A673 (cell line): ENCODE results near the gene SLC17A2.

Source experiments
- CTCF ChIP-seq: fragments of 300-800, 200-600 bp; sonication (generic); conservative IDR thresholded peaks from 2 replicates; pipeline ENCODE4 v1.5.1; 2017; ENCODE audit warnings: low read depth, mild to moderate bottlenecking, antibody characterized with exemption, low read length, moderate library complexity, mixed read lengths
- EZH2 ChIP-seq: fragments of 200-600 bp; sonication (generic); IDR thresholded peaks from 2 replicates; pipeline ENCODE4 v1.6.1; 2017; ENCODE audit warnings: borderline replicate concordance, low read depth, mild to moderate bottlenecking, mixed read lengths, antibody characterized with exemption, low read length; ENCODE audit not compliant: poor library complexity, severe bottlenecking

- no peak for TF ChIP-seq CTCF
- TF ChIP-seq EZH2, result no peak
Measured at GRCh38 chr6:25918083-25918683, 12.3 kb downstream of the SLC17A2 start.
